HL-60 (cell line): Measurements from ENCODE around the gene GPC3.
"Not testable (repeated sequence)": the region's sequence is repeated elsewhere in the genome, so short reads cannot be mapped to it uniquely, and the experiment has no call there.

Experiments
- CTCF ChIP-seq: IDR thresholded peaks from one replicate; pipeline ENCODE4 v1.5.1; 2011; ENCODE audit warnings: low read length, control low read depth, inconsistent platforms; ENCODE audit not compliant: insufficient read depth
- GABPA ChIP-seq: IDR thresholded peaks from 2 replicates; pipeline ENCODE4 v1.6.1; 2012; ENCODE audit warnings: low read depth
- POLR2AphosphoS5 ChIP-seq: IDR thresholded peaks from 2 replicates; pipeline ENCODE4 v1.6.1; 2012; ENCODE audit warnings: low read depth
- REST ChIP-seq: IDR thresholded peaks from 2 replicates; pipeline ENCODE4 v1.6.1; 2012; ENCODE audit warnings: low read depth; ENCODE audit not compliant: insufficient replicate concordance

DNA sequence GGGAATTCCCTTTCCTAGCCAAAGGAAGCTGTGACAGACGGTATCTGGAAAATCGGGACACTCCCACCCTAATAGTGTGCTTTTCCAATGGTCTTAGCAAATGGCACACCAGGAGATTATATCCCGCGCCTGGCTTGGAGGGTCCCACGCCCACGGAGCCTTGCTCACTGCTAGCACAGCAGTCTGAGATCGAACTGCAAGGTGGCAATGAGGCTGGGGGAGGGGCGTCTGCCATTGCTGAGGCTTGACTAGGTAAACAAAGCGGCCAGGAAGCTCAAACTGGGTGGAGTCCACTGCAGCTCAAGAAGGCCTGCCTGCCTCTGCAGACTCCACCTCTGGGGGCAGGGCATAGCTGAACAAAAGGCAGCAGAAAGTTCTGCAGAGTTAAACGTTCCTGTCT lies 364.0 kb downstream of the GPC3 start:
- TF ChIP-seq CTCF, POLR2AphosphoS5, REST, GABPA: not testable (repeated sequence)
